GM12891 (cell line): ENCODE results near the gene GPC6.

Experiments used
- POLR2A ChIP-seq: IDR thresholded peaks from 2 replicates; pipeline ENCODE4 v1.6.1; 2011; ENCODE audit warnings: low read depth, low read length, control low read depth
- POLR2AphosphoS5 ChIP-seq: IDR thresholded peaks from 2 replicates; pipeline ENCODE4 v1.6.1; 2011; ENCODE audit warnings: low read depth, low read length, control low read depth
- TAF1 ChIP-seq: IDR thresholded peaks from 2 replicates; pipeline ENCODE4 v1.6.1; 2011; ENCODE audit warnings: low read depth, low read length, control low read depth

DNA sequence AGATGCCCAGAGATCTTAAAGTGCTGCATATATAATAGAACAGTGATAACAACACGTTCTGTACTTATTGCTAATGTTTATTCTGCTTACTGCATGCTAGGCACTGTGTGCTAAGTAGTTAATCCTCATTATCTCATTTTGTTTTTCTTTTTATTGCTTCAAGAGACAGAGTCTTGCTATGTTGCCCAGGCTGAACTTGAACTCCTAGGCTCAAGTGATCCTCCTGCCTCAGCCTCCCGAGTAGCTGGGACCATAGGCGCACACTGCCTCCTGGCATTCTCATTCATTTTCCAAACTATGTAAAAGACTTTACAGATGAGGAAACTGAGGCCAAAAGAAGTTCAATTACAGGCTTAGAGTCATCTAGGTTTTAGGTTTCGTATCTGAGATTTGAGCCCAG, 548.4 kb downstream of the GPC6 start:
- TF ChIP-seq POLR2A (no peak), POLR2AphosphoS5 (no peak), TAF1 (no peak)
